Measurements from ENCODE around the gene C16orf78. TPM values are rescaled to one million over a fixed set of nuclear protein-coding genes. Genes with fewer than 3 reads are reported as not detected.

Gene C16orf78, protein sequence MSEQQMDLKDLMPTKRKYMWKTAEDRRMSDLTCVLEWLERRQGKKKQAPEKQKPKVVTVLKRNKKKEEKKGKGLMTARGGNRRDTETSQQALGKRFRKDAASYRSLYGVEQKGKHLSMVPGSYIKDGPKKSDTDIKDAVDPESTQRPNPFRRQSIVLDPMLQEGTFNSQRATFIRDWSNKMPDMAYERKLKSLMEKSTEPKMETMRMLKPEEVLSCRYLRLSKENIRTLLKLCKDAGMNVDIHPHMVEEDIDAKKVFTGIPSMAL
- not detected for total RNA-seq

DNA sequence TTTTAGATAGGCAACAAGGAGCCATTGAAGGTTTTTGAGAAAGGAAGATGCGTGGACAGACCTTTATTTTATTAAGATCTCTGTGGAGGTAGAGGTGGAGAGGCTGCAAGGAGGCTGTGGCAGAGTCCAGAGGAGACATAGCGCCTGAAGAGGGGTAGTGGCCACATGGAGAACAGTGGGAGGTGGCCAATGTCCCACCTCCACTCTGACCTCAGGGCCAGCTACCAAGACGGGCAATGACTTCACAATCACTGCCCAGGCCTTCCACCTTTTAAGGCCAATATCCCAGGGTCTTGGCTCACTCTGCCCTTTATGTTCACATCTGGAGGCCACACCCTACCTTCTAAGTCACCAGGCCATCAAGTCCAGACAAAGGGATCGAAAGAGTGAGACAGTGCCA is at the start of gene C16orf78:
C16orf78 (plus strand) TSS at position 301 of the 400 bp plus-strand sequence. CDS start 136 bp downstream, outside the sequence.
- Histone ChIP-seq H3K9me3 (no peaks in the 10 kb centered on the region), H3K4me1 (no peaks in the 10 kb centered on the region), H3K36me3 (no peaks in the 10 kb centered on the region), H3K27ac (no peak within 1 kb of the TSS), H3K27me3 (no peaks in the 10 kb centered on the region), H3K4me3 (no peak within 1 kb of the TSS)
- 87 to 88% methylated on average over 4 of the region's 4 CpGs for WGBS, 2 donors
- DNase-seq = no peak
- no peak for ATAC-seq (ENCODE audit: low FRiP score in 2 of 2)
- TF ChIP-seq, protein P1, sequence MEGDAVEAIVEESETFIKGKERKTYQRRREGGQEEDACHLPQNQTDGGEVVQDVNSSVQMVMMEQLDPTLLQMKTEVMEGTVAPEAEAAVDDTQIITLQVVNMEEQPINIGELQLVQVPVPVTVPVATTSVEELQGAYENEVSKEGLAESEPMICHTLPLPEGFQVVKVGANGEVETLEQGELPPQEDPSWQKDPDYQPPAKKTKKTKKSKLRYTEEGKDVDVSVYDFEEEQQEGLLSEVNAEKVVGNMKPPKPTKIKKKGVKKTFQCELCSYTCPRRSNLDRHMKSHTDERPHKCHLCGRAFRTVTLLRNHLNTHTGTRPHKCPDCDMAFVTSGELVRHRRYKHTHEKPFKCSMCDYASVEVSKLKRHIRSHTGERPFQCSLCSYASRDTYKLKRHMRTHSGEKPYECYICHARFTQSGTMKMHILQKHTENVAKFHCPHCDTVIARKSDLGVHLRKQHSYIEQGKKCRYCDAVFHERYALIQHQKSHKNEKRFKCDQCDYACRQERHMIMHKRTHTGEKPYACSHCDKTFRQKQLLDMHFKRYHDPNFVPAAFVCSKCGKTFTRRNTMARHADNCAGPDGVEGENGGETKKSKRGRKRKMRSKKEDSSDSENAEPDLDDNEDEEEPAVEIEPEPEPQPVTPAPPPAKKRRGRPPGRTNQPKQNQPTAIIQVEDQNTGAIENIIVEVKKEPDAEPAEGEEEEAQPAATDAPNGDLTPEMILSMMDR (IDR thresholded peaks at IDR 0.05) = no peak
- TF ChIP-seq POLR2A (IDR thresholded peaks at IDR 0.05) = no peak
- TF ChIP-seq EP300 (IDR thresholded peaks at IDR 0.05) = no peak
- TF ChIP-seq POLR2AphosphoS5 (IDR thresholded peaks at IDR 0.05) = no peak

DNA sequence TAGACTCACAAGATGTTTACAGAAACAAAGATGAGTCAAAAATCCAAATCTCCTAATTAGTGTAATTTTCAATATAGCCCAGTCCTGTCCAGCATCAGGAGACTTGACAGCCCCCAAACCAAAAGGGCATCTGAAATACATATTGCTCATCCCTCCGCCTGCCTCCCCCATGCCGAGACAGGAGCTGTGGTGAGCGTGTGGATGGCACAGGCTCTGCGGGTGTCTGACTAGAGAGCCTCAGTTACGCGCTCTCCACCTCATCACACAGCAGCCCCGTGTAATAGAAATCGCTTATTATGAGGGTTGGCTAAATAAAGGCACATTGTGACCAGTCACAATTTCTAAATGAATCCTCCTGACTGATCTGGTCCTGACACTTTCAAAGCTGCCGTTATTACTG is 48.9 kb upstream of the C16orf78 start:
- Histone ChIP-seq H3K9me3 (peaks cover 0 to 3% (median 0%) of the 10 kb centered on the region in 4 donors), H3K27ac (no peak overlapping the region), H3K36me3 (no peaks in the 10 kb centered on the region), H3K4me1 (no peaks in the 10 kb centered on the region), H3K4me3 (no peak overlapping the region), H3K27me3 (no peaks in the 10 kb centered on the region)
- 94 to 96% methylated on average over 9 of the region's 9 CpGs for WGBS, 2 donors
- ATAC-seq (ENCODE audit: low FRiP score in 2 of 2) = no peak
- TF ChIP-seq EP300 (IDR thresholded peaks at IDR 0.05) (no peak), POLR2AphosphoS5 (IDR thresholded peaks at IDR 0.05) (no peak), POLR2A (IDR thresholded peaks at IDR 0.05) (no peak)
- TF ChIP-seq, protein P1 (IDR thresholded peaks at IDR 0.05) = no peak
- no peak for DNase-seq

DNA sequence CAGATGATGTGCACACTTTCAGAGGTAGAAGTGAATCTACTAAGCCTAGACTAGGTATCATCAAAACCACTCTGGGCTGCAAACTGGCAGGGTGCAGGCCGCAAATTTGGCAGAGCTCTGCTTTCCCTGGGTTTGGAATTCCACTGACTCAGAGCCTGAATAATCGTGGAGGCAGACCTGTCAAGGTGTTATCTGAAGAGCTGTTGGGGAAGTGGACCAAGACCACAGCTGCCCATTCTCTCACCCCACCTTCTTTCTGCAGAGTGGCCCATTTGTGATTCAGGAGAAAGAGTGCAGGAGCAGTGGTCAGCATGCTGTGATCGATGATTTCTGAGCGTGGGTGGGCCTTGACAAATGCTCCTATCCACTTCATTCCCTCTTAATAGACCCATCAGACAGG is 46.1 kb upstream of the C16orf78 start:
- H3K27me3 ChIP-seq = no peaks in the 10 kb centered on the region
- no peak overlapping the region for H3K27ac ChIP-seq
- no peak overlapping the region for H3K4me3 ChIP-seq
- H3K36me3 ChIP-seq = no peaks in the 10 kb centered on the region
- DNase-seq (no peak), ATAC-seq (ENCODE audit: low FRiP score in 2 of 2) (no peak)
- WGBS, 2 donors = 67 to 91% methylated on average over 3 to 4 of the region's 4 CpGs
- H3K9me3 ChIP-seq = no peaks in the 10 kb centered on the region
- TF ChIP-seq POLR2A (IDR thresholded peaks at IDR 0.05) = no peak
- no peak for TF ChIP-seq POLR2AphosphoS5 (IDR thresholded peaks at IDR 0.05)
- no peaks in the 10 kb centered on the region for H3K4me1 ChIP-seq

DNA sequence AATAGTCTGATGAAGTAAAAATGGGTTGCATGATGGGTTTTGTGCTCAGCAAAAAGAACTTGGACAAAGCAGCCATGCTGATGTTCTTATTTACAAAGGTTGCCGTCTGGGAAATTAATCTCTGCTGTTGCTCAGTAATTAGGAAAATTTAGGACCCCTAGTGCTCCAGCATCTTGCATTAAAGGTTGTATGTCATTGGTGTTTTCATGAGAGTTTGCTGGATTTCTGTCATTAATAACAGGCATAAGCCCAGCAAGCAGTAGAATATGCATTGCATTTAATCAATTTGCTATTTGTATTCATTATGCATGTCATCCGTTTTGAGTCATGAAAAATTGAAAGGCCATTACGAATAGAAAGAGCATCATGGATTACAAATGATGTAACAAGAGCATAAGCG is 45.3 kb upstream of the C16orf78 start:
- Histone ChIP-seq H3K27me3 (no peaks in the 10 kb centered on the region), H3K4me3 (no peak overlapping the region), H3K4me1 (no peaks in the 10 kb centered on the region), H3K27ac (no peak overlapping the region), H3K36me3 (no peaks in the 10 kb centered on the region), H3K9me3 (no peaks in the 10 kb centered on the region)
- no peak for TF ChIP-seq EP300 (IDR thresholded peaks at IDR 0.05)
- no peak for TF ChIP-seq POLR2AphosphoS5 (IDR thresholded peaks at IDR 0.05)
- TF ChIP-seq, protein P1 (IDR thresholded peaks at IDR 0.05) = no peak
- no peak for TF ChIP-seq POLR2A (IDR thresholded peaks at IDR 0.05)
- ATAC-seq (ENCODE audit: low FRiP score in 2 of 2) (no peak), DNase-seq (no peak)
- 80 to 89% methylated on average over 4 of the region's 4 CpGs for WGBS, 2 donors

GRCh38 chr16:49330562-49331201 is 42.9 kb upstream of the C16orf78 start:
- Histone ChIP-seq H3K9me3 (no peaks in the 10 kb centered on the region), H3K4me1 (no peaks in the 10 kb centered on the region), H3K27me3 (no peaks in the 10 kb centered on the region), H3K4me3 (no peak overlapping the region), H3K27ac (no peak overlapping the region), H3K36me3 (no peaks in the 10 kb centered on the region)
- no peak for ATAC-seq (ENCODE audit: low FRiP score in 2 of 2)
- no peak for TF ChIP-seq EP300 (IDR thresholded peaks at IDR 0.05)
- TF ChIP-seq, protein P1 (IDR thresholded peaks at IDR 0.05) = no peak
- TF ChIP-seq POLR2AphosphoS5 (IDR thresholded peaks at IDR 0.05) = no peak
- TF ChIP-seq POLR2A (IDR thresholded peaks at IDR 0.05) = no peak
- DNase-seq = no peak
- WGBS, 2 donors = 55 to 66% methylated on average over 6 to 9 of the region's 9 CpGs

Measured in upper lobe of left lung (tissue), 6 donors.